Pancreas (tissue), 10 donors: ENCODE results near the gene DCLK2. TPM values are rescaled to one million over a fixed set of nuclear protein-coding genes. Genes with fewer than 3 reads are reported as not detected.

Source experiments
- ATAC-seq, 4 donors: fragments of 200-7000 bp; cut with Tn5 transposase; one replicate each; pipeline versions ENCODE4 v1.8.0 to v1.9.1; 2020; ENCODE audit warnings: mild to moderate bottlenecking in 4 of 4, moderate library complexity in 4 of 4
- DNase-seq, 6 donors: peaks; one replicate each; pipeline ENCODE4 v3.0.0-alpha.2; 2020
- FAIRE-seq: peaks from 2 replicates; lab custom pipeline; 2012; peaks lifted over from hg19 to GRCh38; lab: Jason Lieb, UNC
- H3K27ac ChIP-seq, 4 donors: fragments of 200-600 bp; sonication (generic); 1 replicate in 3 of 4; 2 replicates in 1 of 4; pipeline versions ENCODE4 v1.5.0 to v1.8.0; 2020
- H3K27me3 ChIP-seq, 4 donors: fragments of 200-600 bp; one replicate each; pipeline ENCODE4 v1.8.0; 2021
- H3K36me3 ChIP-seq, 3 donors: fragments of 200-600 bp; sonication (generic) in 1 of 3; one replicate each; pipeline versions ENCODE4 v1.5.0 to v1.8.0; 2020 to 2021
- H3K4me1 ChIP-seq, 3 donors: fragments of 200-600 bp; one replicate each; pipeline ENCODE4 v1.8.0; 2021
- H3K4me3 ChIP-seq, 4 donors: fragments of 200-600 bp; sonication (generic) in 2 of 4; one replicate each; pipeline versions ENCODE4 v1.5.0 to v1.8.0; 2020 to 2021
- H3K9me3 ChIP-seq, 4 donors: fragments of 200-600 bp; one replicate each; pipeline ENCODE4 v1.8.0; 2021
- WGBS, 2 donors: extraction: QIAGEN DNeasy Blood & Tissue Kit; methylation state at CpG; one replicate each; pipeline ENCODE4 v1.1.7; 2013; 5-methylcytosine and 5-hydroxymethylcytosine counted together
- intact Hi-C, 3 donors: fragments of 100-400 bp; cut with DNase I; formaldehyde crosslinking; loops; one replicate each; pipeline versions ENCODE4 v1.11.1 to v1.14.2; 2022
- polyA plus RNA-seq, 2 donors: library from polyadenylated mRNA; stranded (reverse); fragments of 200-250 nt; gene quantifications; one replicate each; pipeline ENCODE4 v1.2.3, GENCODE V29; 2013
- total RNA-seq, 6 donors: library from RNA; stranded (reverse); fragmentation: NEBNext Ultra II Directional in 4 of 6; extraction: Animal tissue kit (Norgen Biotek cat#: 25700) in 4 of 6; gene quantifications; one replicate each; pipeline versions ENCODE4 v1.2.1 to v1.2.4, GENCODE V29; 2021 to 2023
- TF ChIP-seq, protein P1 (sequence below), 4 donors: fragments of 200-600 bp; sonication (generic) in 3 of 4; IDR thresholded peaks; one replicate each; pipeline versions ENCODE4 v1.5.0 to v1.8.0; 2021; ENCODE audit warnings: antibody characterized with exemption in 4 of 4
- donor health status: healthy with polysubstance abuse.
- donor health status: DM: no; HTN: no; CAD: no; lungs with moderate emphysema.
- donor health status: DM: no; HTN: no; CAD: no.
- donor health status: control.
- donor health status: control.
- donor health status: Bipolar disorder and iron deficiency.
- donor health status: DM: yes; HTN: yes; CAD: no.
- donor health status: DM: no; HTN: no; CAD: no.
- donor health status: DM: no; HTN: no; CAD: no.
- donor health status: DM: yes; HTN: yes; CAD: no.

DCLK2 gene
- total and polyA plus RNA-seq, 8 donors = 1.2 to 3.7 (median 1.8) TPM

DNA sequence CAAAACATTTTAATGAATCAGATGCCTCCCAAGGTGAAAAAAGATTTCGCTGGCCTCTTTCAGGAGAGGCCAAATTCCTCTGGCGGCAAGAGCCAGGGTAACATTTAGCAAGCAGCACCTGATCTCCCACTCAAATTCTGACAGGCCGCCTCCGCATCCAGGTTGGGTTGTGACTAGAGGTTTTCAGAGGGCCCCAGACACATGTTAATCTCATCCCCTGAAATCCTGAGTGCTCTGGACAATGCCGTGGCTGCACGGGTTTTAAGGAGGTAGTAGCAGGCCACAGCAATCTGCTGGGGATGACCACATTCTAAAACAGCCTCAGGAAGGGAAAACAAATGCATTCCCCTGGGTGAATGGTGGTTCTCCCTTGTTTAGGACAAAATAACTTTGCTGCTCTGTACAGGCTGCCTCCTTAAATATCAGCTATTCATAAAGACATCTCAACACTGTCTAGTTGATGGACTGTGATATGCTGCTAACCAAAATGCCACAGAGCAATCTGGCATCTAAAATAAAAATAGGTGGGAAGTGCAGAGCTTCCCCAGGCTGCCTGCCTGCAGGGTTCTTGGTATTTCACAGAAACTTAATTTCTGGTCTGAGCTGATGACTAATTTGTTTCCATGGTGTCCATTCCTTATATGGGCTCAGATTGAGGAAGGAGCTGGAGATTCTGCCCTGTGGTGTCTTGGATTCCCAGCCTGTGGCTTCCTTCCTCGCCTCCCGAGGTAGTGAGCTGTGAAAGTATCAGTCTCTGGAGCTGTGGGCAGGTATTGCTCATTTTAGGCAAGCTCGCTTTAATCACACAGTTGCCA, 202.0 kb downstream of the DCLK2 start:
- H3K9me3 ChIP-seq = no peaks in the 10 kb centered on the region
- no peaks in the 10 kb centered on the region for H3K27me3 ChIP-seq
- DNase-seq = no peak
- H3K36me3 ChIP-seq = peaks cover 0 to 14% (median 0%) of the 10 kb centered on the region in 3 donors
- no peaks in the 10 kb centered on the region for H3K4me1 ChIP-seq
- WGBS, 2 donors = 89 to 93% methylated on average over 9 of the region's 9 CpGs
- intact Hi-C loops = no loop called here
- no peak overlapping the region for H3K27ac ChIP-seq
- FAIRE-seq = no peak
- TF ChIP-seq, protein P1, sequence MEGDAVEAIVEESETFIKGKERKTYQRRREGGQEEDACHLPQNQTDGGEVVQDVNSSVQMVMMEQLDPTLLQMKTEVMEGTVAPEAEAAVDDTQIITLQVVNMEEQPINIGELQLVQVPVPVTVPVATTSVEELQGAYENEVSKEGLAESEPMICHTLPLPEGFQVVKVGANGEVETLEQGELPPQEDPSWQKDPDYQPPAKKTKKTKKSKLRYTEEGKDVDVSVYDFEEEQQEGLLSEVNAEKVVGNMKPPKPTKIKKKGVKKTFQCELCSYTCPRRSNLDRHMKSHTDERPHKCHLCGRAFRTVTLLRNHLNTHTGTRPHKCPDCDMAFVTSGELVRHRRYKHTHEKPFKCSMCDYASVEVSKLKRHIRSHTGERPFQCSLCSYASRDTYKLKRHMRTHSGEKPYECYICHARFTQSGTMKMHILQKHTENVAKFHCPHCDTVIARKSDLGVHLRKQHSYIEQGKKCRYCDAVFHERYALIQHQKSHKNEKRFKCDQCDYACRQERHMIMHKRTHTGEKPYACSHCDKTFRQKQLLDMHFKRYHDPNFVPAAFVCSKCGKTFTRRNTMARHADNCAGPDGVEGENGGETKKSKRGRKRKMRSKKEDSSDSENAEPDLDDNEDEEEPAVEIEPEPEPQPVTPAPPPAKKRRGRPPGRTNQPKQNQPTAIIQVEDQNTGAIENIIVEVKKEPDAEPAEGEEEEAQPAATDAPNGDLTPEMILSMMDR (IDR thresholded peaks at IDR 0.05) = no peak
- no peak overlapping the region for H3K4me3 ChIP-seq
- ATAC-seq = peak in 2 of 4 donors; percentile 65 to 67

DNA sequence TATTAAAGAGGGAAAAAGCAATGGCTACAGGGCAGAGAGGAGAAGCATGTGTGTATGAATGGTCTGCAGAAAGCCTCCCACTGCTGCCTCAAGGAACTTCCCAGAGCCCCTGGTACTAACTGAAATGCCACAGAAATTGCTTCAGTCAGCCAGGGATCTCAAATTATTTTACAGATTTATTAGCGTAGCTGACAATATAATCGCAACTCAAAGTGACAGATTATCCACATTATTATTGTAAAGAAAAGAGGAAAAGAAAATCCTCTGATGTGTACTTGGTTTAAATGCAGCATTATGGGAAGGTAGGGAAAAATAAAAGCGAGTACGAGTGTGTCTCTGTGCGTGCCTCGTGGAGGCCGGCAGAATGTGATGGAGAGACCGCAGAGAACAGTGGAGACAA, 202.7 kb downstream of the DCLK2 start:
- Histone ChIP-seq H3K27me3 (no peaks in the 10 kb centered on the region), H3K4me1 (no peaks in the 10 kb centered on the region), H3K9me3 (no peaks in the 10 kb centered on the region), H3K4me3 (no peak overlapping the region), H3K36me3 (peaks cover 0 to 14% (median 0%) of the 10 kb centered on the region in 3 donors), H3K27ac (no peak overlapping the region)
- intact Hi-C loops = no loop called here
- TF ChIP-seq, protein P1 (IDR thresholded peaks at IDR 0.05) = no peak
- FAIRE-seq (no peak), DNase-seq (no peak), ATAC-seq (no peak)
- WGBS, 2 donors = 96 to 97% methylated on average over 8 of the region's 8 CpGs

DNA sequence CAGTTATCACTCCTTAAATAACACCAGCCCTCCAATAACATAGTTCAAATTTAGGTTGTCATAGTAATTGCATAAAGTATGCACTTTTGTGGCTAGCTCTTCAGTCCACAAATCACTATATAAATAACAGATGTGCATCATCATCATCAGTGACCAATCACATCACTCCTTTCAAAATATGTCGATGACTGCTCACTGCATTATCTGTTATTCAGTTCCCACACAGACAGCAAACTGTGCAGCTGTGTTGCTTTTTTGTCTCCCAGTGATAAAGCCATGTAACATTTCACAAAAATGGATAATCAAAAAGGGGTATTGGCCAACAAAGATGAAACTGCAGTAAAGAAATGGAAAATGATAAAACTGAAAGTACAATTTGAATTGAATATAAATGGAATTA, 205.4 kb downstream of the DCLK2 start:
- Histone ChIP-seq H3K9me3 (no peaks in the 10 kb centered on the region), H3K36me3 (no peaks in the 10 kb centered on the region), H3K4me1 (no peaks in the 10 kb centered on the region), H3K27ac (no peak overlapping the region), H3K4me3 (no peak overlapping the region), H3K27me3 (no peaks in the 10 kb centered on the region)
- FAIRE-seq (no peak), DNase-seq (no peak), ATAC-seq (peak in 1 of 4 donors; percentile 38)
- WGBS, 2 donors = 77 to 83% methylated on average over 1 of the region's 1 CpG
- TF ChIP-seq, protein P1 (IDR thresholded peaks at IDR 0.05) = no peak
- intact Hi-C loops = no loop called here

DNA sequence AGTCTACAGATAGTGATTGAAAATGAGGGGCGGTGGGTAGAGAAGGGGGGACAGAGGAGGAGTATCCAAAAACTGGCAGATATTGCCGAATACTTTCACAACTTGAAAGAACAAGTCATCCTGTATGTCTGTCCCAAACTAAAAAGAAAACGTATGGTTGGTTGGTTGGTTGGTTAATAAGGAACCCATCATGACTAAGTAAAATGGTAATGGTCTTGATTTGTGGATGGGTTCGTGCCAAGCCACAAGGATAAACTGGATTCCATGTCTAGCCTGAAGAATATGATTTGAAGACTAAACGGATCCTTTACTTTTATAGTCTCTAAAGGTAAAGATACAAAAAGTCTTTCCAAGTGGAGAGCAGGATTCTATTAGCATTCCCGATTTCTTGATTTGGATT, 208.4 kb downstream of the DCLK2 start:
- Histone ChIP-seq H3K27me3 (no peaks in the 10 kb centered on the region), H3K4me3 (no peak overlapping the region), H3K27ac (no peak overlapping the region), H3K9me3 (no peaks in the 10 kb centered on the region), H3K36me3 (no peaks in the 10 kb centered on the region), H3K4me1 (no peaks in the 10 kb centered on the region)
- intact Hi-C loops = no loop called here
- DNase-seq = no peak
- WGBS, 2 donors = 87% methylated on average over 6 of the region's 6 CpGs
- ATAC-seq = no peak
- FAIRE-seq = no peak
- TF ChIP-seq, protein P1 (IDR thresholded peaks at IDR 0.05) = no peak

DNA sequence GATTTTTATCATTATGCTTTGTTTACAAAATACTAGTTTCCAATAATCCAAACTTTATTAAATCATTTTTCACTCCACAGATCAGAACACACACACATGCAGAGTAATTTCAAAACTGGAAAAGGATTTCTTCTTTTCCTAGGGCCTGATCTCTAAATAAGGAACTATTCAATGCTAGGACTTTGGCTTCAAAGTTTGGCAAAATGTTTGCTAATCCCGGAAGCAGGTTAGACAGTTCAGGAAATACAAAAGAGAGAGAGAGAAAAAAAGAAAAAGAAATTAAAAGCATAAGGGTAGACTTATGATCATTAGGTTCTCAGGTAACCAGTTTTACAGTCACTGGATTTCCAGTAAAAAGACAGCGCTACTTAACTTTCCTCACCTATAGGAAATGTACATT, 211.0 kb downstream of the DCLK2 start:
- FAIRE-seq = no peak

More for the DNA sequence above, 211.0 kb downstream of the DCLK2 start:
- intact Hi-C loops = no loop called here
- Histone ChIP-seq H3K4me1 (no peaks in the 10 kb centered on the region), H3K9me3 (no peaks in the 10 kb centered on the region), H3K27me3 (no peaks in the 10 kb centered on the region), H3K4me3 (no peak overlapping the region), H3K27ac (no peak overlapping the region), H3K36me3 (no peaks in the 10 kb centered on the region)
- DNase-seq (no peak), ATAC-seq (no peak)
- TF ChIP-seq, protein P1 (IDR thresholded peaks at IDR 0.05) = no peak
- WGBS, 2 donors = 83 to 86% methylated on average over 2 of the region's 2 CpGs
